GM21423 (cell line): ENCODE data around the gene SMYD5.
A peak's percentile ranks its signal among the peaks of the same experiment; 100 is the strongest.
"Not testable (repeated sequence)": the region's sequence is repeated elsewhere in the genome, so short reads cannot be mapped to it uniquely, and the experiment has no call there.

Experiments used
- ATAC-seq: cut with Tn5 transposase; IDR thresholded peaks from one replicate; pipeline ENCODE4 v1.9.1; 2021; ENCODE audit warnings: mild to moderate bottlenecking, moderate library complexity; ENCODE audit not compliant: unreplicated experiment

Gene SMYD5

DNA sequence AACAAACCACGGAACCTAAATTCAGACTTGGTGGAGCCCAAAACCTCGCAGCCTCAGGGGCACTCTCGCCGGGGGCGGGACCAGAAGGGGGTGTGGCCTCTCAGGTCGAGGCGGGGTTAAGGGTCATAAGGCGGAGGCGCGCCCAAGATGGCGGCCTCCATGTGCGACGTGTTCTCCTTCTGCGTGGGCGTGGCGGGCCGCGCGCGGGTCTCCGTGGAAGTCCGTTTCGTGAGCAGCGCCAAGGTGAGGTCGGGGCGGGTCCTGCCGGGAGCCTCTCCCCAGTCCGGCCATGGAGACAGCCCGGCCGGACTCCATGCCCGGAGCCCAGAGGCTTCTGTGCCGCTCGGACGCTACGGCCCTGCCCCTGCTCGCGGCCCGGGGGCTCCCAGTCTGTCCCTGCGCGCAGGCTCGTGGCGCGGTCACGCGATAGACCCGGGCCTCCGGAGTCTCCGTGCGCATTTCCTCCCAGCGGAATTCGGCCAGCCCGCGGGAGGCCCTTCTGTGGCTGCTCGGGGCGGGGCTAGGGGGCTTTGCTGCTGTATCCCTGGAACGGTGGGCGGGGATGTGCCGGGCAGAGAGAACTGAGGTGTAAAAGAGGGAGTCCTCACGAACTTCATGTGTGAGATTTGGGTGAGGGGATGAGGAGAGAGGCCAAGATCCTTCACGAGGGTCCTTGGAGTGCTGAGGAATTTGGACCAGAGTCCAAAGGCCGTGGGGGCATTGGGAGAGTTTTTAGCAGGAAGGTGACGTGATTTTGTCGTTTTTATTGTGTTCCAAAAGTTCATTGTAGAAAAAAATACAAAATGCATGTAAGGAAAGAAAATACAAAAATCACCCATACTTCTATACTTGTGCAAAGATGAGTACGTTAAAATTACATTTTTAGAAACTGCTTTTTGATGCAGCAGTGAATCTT, at the start of gene SMYD5:
TSS of gene SMYD5 (plus strand) at position 126 of the 916 bp plus-strand sequence. CDS start at position 148, 22 bp downstream.
- peak; percentile 90 for ATAC-seq

DNA sequence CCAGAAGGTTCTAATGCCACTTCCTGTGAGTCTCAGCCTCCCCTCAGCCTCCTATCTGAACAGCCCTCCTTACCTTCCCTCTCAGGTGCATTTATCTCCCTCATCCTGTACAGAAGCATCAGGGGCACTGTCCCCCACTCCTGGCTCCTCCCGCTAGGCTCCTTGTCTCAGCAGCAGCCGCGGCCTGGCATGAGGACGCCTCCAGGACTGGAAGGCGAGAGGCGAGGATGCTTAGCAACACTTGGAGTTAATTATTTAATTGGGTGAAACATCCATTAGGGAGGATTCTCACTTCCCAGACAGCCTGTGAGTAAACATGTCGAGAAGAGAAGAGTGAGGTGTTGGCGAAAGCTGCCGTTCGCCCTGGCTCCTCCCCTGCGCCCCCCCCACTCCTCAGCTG, 48.1 kb upstream of the SMYD5 start:
- not testable (repeated sequence) for ATAC-seq

DNA sequence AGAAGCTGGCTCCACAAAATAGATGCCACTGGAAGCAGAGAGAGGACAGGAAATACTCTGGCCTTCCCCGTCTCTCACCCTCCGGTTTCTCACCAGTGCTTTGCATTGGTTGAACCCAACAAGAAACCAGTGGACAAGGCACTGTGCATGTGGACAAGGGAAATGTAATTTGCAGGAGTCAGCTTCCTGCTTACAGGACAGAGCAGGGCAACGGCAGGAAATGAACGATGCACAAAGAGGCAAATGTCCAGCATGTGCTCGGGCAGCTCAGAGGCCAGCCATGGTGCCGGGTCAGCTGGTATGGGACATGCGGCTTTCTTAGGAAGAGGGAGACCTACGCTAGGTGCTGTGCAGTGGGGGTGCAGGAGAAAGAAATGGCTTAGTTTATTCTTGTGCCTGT, 47.2 kb upstream of the SMYD5 start:
- not testable (repeated sequence) for ATAC-seq

DNA sequence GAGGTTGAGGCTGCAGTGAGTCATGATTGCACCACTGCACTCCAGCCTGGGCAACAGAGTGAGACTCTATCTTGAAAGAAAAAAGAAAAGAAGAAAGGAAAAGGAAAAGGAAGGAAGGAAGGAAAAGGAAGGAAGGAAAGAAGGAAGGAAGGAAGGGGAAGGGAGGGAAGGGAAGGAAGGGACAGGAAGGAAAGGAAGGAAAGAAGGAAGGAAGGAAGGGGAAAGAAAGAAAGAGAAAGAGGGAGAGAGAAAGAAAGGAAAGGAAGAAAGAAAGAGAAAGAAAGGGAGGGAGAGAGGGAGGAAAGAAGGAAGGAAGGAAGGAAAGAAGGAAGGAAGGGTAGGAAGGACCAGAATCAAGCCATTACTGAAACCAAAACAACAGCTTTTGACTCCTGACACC, 45.7 kb upstream of the SMYD5 start:
- ATAC-seq = not testable (repeated sequence)

DNA sequence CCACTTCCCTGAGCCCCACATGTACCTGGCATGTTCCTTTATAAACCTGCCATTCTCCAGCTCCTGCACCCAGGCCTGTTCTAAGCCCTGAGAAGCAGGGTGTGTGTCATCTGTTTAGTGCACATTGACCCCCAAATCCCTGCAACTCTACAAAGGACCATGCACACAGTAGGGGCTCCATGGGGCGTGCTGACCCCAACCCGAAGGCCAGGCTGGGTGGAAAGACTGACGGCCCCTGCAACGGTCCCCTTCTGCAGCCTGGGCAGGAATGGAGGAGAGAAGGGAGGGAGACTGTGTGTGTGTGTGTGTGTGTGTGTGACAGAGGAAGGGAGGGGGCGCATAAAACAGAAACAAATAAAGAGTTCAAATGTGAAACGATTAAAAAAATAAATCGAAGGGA, 43.7 kb upstream of the SMYD5 start:
- not testable (repeated sequence) for ATAC-seq

DNA sequence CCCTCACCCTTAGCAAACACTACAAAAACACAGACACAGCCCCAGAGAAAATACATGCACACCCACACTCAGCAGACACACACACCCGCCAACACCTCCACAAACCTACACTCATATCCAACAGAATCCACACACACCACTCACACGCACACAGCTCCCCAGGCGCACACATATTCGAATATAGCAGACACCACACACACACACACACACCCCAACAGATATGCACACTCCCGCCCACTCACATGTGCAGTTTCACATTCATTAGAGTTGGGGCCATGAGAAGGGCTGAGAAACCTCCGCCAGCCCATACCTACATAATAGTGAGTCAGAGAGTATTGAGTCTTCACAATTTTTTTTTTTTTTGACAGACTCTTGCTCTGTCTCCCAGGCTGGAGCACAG, 41.1 kb upstream of the SMYD5 start:
- ATAC-seq = no peak

DNA sequence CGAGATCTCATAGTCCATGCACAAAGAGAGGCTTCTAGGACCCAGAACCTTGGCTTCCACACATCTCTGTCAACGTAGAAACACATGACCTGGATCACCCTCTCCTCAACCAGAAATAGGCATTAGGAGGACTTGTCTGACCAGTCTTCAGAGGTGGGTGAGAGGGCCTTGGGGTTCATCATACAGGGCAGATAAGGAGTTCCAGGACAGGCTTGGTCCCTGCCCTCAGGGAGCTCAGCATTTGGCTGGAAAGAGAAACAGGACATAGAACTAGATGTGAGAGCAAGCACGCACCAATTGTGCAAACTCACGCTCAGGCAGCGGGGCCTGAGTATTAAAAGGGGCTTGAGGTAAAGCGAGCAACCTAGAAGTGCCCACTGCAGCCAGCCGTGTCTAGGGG, 40.3 kb upstream of the SMYD5 start:
- ATAC-seq = no peak

DNA sequence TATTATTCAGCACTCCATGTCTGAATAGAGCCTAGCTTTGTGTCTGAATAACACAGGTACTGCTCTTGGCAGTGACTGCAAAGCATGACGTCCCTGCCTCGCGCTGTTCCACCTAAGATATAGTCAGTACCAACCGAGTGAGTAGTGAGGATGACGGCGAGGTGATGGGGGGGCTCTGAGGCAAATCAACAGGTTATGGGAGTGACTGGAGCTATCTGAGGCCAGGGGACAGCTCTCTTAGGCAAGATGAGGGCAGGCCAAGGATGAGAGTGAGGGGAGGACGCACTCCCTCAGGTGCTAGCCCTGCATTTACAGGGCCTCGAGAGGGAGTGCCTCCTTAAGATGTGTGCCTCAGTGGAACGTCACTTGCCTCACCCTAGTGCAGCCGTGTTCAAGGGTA, 39.8 kb upstream of the SMYD5 start:
- ATAC-seq = no peak

DNA sequence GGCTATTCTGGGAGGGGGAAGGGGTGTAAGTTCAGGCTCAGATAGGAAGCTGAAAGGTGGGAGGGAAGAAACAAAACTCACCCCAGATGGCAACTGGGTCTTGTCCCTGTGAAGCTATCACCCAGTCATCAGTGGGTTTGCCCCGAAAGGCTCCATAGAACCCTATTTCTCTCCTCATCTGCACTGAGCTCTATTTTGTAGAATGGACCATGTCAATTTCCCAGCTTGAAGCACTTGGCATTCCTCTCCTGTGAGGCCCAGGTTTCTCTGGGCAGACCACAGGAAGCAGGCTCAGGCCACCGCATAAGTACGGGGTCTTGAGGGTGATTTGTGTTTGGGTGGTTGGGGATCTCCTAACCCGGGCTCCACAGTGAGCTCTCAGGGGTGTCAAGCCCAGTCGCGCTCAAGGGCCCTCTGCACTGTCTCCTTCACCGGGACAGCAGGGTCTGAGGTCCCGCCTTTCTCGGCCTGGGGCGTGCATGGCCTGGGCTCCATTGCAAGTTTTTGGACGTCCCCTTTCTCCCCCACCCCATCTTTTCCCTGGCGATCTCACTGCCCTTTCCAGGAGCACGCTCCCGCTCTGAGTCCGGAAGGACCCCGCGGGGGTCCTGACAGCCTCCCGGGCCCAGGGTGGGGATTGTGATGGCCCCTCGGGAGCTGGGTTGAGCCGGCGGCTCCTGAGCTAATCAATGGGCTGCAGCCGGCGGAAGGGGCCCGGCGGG, 38.9 kb upstream of the SMYD5 start:
- no peak for ATAC-seq

DNA sequence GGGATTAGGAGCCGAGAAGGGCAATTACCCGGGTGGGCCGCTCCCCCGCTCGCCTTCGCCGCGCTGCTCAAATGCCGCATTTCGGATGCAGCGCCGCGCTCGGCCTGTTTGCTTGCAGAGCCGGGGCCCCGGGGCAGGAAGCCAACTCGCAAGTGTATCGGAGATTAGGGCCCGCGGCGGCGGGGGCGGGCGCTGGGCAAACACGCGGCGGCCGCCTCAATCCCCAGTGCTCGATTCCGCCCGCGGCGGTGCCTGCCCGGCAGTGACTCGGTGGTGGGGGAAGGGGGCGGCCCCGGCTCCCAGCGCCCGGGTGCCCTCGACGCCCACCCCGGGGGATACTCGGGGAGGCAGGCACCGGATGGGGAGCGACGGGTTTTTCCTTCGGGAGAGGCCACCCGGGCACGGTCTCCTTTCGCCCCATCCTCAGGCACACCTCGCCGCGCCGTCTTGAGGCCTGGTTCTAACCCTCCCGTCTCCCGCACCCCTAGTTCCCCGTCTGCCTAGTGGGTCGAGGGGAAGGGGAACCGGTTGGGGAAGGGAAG, 38.3 kb upstream of the SMYD5 start:
- ATAC-seq = no peak

DNA sequence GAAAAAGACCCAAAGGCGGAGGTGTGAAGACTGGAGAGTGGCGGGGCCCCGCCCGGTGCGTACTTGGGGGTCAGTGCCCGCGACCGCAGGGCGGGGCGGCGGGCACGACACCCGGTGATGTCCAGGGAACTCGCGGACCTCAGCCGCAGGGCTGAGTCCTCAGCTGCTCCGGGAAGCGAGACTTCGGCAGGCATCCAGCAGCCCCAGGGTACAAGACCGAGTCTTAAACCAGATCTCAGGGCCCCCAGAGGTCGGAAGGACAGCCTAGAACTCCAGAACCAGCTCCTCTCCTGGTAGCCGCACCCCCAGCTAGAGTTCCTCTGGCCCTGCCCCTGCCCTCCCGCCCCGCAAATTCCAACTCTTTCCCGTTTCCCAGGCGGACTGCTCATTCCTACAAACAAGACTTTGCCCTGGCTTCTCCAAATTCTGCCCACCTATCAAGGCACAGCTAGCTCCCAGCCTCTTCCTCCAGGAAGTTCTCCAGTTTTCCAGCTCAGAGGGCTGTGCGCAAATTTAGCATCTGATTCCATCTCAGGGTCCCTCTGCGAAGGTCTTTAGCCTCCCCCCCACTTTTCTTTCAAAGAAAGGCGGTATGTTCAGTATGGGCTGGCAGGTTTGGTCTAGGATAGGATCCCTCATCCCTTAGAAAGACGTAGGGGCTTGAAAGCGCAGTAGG, 37.7 kb upstream of the SMYD5 start:
- ATAC-seq = no peak

DNA sequence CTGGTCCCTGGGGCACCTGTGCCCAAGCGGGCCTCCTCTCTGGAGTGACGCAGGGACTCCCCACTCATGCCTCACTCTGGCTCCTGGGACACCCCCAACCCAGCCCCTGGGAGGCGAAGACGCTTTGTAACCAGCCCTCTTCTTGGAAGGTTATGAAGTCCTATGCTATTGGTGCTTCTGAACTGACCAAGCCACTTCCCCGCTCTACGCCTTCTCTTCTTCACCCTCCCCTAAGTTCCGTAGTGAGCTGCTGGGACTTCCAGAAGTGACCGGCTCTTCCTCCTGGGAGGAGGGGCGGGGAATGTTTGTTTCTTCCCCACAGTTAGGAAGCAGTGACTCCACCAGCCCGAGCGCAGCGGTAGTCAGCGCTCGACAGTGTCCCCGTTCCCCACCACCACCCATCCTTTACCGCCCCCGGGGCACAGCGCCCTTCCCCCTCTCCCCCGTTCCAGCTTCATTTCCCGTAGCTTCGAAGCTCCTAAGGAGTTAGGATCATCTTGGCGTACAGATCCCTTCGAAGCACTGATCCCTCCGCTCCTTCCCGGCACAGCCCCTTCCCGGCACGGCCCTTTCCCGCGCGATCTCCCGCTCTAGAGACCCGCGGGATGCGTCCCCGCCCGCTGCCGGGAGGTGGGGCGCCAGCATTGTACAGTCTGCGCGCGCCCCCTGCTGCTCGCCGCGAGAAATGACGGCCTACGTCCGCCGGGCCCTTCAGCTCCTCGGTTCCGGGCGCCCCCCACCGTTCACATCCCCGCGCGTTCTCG, 37.0 kb upstream of the SMYD5 start:
- ATAC-seq = peak; percentile 90

DNA sequence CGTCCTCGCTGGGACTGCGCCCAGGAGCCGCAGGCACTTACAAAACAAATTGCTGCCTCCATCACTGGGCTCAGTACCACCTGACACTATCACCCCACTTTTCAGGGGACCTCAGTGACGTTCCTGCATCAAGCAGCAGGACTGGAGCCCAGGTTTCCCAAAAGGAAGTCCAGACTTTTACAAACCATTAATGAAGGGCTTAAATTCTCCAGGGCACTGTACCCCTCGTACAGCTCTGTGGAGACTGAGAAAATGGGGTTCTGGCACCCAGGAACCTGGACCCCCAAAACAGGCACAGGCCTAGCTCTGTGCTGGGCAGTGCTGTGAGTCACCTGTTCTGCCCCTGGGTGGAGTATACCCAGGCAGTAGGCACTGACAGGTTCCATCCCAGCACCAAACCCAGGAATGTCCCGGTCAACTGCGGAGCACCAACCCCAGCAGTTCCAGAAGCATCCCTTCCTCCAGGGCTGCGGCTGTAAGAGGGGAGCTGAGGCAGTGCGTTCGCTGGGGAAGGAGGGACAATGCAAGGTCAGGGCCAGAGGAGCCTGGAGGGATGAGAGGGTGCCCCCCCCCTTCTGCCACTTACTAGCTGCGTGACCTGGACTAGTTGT, 36.3 kb upstream of the SMYD5 start:
- ATAC-seq = no peak

DNA sequence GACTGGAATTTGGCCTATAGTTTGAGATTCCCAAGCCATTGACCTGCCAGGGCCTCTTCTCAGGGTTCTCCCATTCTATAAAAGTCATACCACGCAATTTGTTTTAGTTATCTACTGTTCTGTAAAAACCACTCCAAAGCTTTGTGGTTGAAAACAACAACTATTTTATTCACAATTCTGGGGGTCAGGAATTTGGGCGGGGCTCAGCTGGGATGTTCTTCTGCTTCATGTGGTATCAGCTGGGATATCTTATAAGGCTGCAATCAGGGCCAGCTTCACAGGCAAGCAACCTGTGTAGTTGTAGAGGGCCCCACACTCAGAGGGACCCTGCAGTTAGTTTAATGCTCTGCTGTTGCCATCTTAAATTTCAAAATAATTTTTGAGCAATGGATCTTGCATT, 28.1 kb upstream of the SMYD5 start:
- no peak for ATAC-seq

DNA sequence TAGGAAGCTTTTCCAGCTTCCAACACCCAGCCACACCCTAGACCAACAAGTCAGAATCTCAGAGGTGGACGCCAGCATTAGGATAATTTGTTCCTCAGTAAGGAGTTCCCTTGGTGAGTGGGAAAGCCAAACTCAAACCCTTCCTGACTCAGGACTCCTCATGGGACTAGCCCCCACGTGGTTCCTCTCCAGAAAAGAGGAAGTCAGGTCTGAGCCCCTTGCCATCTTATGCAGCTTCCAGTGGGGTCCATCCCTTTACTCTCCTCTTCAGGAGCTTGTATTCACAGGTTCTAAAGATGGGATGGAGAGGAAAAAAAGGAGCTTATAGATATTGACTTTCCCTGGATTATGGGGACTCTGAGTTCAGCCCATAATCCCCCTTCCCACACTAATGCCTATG, 26.5 kb upstream of the SMYD5 start:
- no peak for ATAC-seq

DNA sequence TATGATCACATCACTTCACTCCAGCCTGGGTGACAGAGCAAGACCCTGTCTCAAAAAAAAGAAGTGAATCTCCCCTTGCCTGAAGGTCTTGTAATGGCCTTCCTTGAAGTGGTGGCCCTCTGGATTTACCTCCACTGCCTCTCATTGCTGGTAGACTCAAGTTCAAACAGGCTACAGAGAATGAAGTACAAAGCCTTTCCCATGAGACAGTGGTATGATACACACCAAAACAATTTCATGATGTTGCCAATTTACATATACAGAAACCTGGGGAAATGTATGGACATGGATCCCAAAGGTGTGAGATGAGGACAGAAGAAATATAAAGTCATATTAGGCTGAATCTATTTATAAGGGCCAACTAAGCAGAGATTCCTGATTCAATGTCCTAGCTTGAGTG, 16.5 kb upstream of the SMYD5 start:
- ATAC-seq = no peak

DNA sequence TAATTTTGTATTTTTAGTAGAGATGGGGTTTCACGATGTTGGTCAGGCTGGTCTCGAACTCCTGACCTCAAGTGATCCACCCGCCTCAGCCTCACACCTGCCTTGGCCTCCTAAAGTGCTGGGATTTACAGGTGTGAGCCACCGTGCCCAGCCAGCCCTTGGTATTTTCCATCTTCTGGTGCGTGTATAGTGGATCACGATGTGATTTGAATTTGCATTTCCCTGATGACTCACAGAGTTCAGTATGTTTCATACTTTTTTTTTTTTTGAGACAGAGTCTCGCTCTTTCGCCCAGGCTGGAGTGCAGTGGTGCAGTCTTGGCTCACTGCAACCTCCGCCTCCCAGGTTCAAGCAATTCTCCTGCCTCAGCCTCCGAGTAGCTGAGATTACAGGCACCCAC, 13.8 kb upstream of the SMYD5 start:
- ATAC-seq = not testable (repeated sequence)

DNA sequence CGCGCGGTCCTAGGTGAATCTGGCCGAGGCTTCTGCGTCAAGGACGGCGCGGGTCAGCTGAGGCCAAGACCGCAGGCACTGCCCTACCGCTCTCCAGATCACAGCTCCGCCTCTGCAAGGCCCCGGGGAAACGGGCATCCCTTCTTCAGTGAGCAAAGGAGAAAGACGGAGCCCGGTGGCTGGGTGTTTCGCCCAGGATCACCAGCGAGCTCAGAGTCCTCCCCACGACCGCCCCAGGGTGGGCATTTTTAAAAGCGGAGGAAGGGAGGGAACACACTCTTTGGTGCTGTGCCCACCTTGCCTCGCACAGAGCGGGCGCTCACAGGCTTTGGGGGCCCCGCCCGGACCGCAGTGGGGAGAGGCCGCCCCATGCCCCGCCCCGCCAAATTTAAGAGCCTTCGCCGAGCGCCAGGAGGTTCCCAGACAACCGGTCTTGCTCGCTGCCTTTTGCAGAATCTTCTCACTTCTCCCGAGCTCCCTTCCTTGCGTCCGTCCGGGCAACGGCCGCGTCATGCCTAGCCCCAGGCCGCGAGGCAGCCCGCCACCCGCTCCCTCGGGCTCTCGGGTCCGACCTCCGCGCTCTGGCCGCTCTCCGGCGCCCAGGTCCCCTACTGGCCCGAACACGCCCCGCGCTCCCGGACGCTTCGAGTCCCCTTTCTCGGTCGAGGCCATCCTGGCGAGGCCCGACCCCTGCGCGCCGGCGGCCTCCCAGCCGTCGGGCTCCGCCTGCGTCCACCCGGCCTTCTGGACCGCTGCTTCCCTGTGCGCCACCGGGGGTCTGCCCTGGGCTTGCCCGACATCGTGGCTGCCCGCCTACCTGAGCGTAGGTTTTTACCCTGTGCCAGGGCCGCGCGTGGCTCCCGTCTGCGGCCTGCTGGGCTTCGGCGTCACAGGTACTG, 11.6 kb upstream of the SMYD5 start, which contains the start of gene NOTO:
TSS of gene NOTO (plus strand) at position 419 of the 899 bp plus-strand sequence. CDS start at position 512, 93 bp downstream.
- no peak for ATAC-seq
